Thymus (tissue), 11 donors: ENCODE measurements around the gene KRTAP10-11. TPM values are rescaled to one million over a fixed set of nuclear protein-coding genes. Genes with fewer than 3 reads are reported as not detected.

Source experiments
- DNase-seq, 9 donors: peaks; one replicate each; pipeline ENCODE4 v3.0.0-alpha.2; 2013; ENCODE audit warnings: low spot score in 9 of 9, low read depth in 6 of 9, missing footprints in 1 of 9
- H3K27ac ChIP-seq, 2 donors: one replicate each; pipeline ENCODE4 v1.5.1; 2013; ENCODE audit warnings: control low read depth in 1 of 2, low read depth in 1 of 2, low read length in 1 of 2, mild to moderate bottlenecking in 1 of 2, moderate library complexity in 1 of 2
- H3K27me3 ChIP-seq, 2 donors: one replicate each; pipeline ENCODE4 v1.5.1; 2013; ENCODE audit warnings: low read length in 1 of 2; ENCODE audit not compliant: control insufficient read depth in 2 of 2, insufficient read depth in 1 of 2
- H3K36me3 ChIP-seq, 2 donors: one replicate each; pipeline ENCODE4 v1.5.1; 2013; ENCODE audit warnings: low read length in 1 of 2, mild to moderate bottlenecking in 1 of 2, moderate library complexity in 1 of 2; ENCODE audit not compliant: control insufficient read depth in 2 of 2, insufficient read depth in 2 of 2
- H3K4me1 ChIP-seq, 2 donors: one replicate each; pipeline ENCODE4 v1.5.1; 2013; ENCODE audit warnings: low read length in 2 of 2; ENCODE audit not compliant: control insufficient read depth in 2 of 2, insufficient read depth in 2 of 2
- H3K4me3 ChIP-seq, 2 donors: one replicate each; pipeline ENCODE4 v1.5.1; 2013; ENCODE audit warnings: low read length in 2 of 2, control low read depth in 1 of 2, mild to moderate bottlenecking in 1 of 2
- H3K9me3 ChIP-seq, 2 donors: one replicate each; pipeline ENCODE4 v1.5.1; 2013; ENCODE audit warnings: low read length in 1 of 2, mild to moderate bottlenecking in 1 of 2; ENCODE audit not compliant: control insufficient read depth in 2 of 2, insufficient read depth in 1 of 2
- WGBS: extraction: QIAGEN DNeasy Blood & Tissue Kit; methylation state at CpG from one replicate; pipeline ENCODE4 v1.1.7; 2013; 5-methylcytosine and 5-hydroxymethylcytosine counted together
- polyA plus RNA-seq: library from polyadenylated mRNA; stranded (reverse); fragments of 200-250 nt; gene quantifications from one replicate; pipeline ENCODE4 v1.2.3, GENCODE V29; 2013
- total RNA-seq: library from RNA; stranded (reverse); fragments of 120-200 nt; gene quantifications from one replicate; pipeline ENCODE4 v1.2.4, GENCODE V29; 2013
- donor health status: healthy.

KRTAP10-11 gene
- total and polyA plus RNA-seq, 2 donors = not detected

- H3K36me3 ChIP-seq = no peaks in the 10 kb centered on the region
- WGBS = 49% methylated on average over 2 of the region's 2 CpGs
These were observed 1.3 kb upstream of the KRTAP10-11 start for GRCh38 chr21:44644878-44645277.

GRCh38 chr21:44647222-44647552 is 973 bp downstream of the KRTAP10-11 start:
- no peaks in the 10 kb centered on the region for H3K36me3 ChIP-seq
- H3K4me1 ChIP-seq = no peaks in the 10 kb centered on the region
- 75% methylated on average over 8 of the region's 8 CpGs for WGBS
- no peak for DNase-seq
- peaks cover 0 to 10% of the 10 kb centered on the region in 2 donors for H3K9me3 ChIP-seq
- no peak overlapping the region for H3K27ac ChIP-seq
- no peak overlapping the region for H3K4me3 ChIP-seq
- no peaks in the 10 kb centered on the region for H3K27me3 ChIP-seq

More at GRCh38 chr21:44644878-44645277, 1.3 kb upstream of the KRTAP10-11 start:
- H3K27me3 ChIP-seq = no peaks in the 10 kb centered on the region
- H3K27ac ChIP-seq = no peak overlapping the region
- no peak for DNase-seq
- peaks cover 0 to 20% of the 10 kb centered on the region in 2 donors for H3K9me3 ChIP-seq
- H3K4me1 ChIP-seq = no peaks in the 10 kb centered on the region
- no peak overlapping the region for H3K4me3 ChIP-seq

- Histone ChIP-seq H3K27me3 (no peaks in the 10 kb centered on the region), H3K9me3 (peaks cover 1 to 9% of the 10 kb centered on the region in 2 donors), H3K4me1 (no peaks in the 10 kb centered on the region), H3K4me3 (no peak overlapping the region), H3K36me3 (no peaks in the 10 kb centered on the region), H3K27ac (no peak overlapping the region)
- DNase-seq = no peak
- 84% methylated on average over 33 of the region's 33 CpGs for WGBS
These were observed 2.5 kb downstream of the KRTAP10-11 start for GRCh38 chr21:44648557-44649311.

GRCh38 chr21:44649521-44650100 is 3.4 kb downstream of the KRTAP10-11 start:
- no peak overlapping the region for H3K27ac ChIP-seq
- no peak overlapping the region for H3K4me3 ChIP-seq
- peaks cover 1 to 10% of the 10 kb centered on the region in 2 donors for H3K9me3 ChIP-seq
- WGBS = 94% methylated on average over 18 of the region's 18 CpGs
- DNase-seq = no peak
- H3K27me3 ChIP-seq = peaks cover 0 to 2% of the 10 kb centered on the region in 2 donors
- no peaks in the 10 kb centered on the region for H3K4me1 ChIP-seq
- H3K36me3 ChIP-seq = no peaks in the 10 kb centered on the region

- Histone ChIP-seq H3K27ac (no peak overlapping the region), H3K9me3 (peaks cover 1 to 9% of the 10 kb centered on the region in 2 donors), H3K4me3 (no peak overlapping the region), H3K4me1 (no peaks in the 10 kb centered on the region), H3K36me3 (no peaks in the 10 kb centered on the region), H3K27me3 (peaks cover 0 to 2% of the 10 kb centered on the region in 2 donors)
- WGBS = 92% methylated on average over 20 of the region's 20 CpGs
- DNase-seq = no peak
These were observed 4.2 kb downstream of the KRTAP10-11 start for GRCh38 chr21:44650265-44650972.

- Histone ChIP-seq H3K36me3 (no peaks in the 10 kb centered on the region), H3K27ac (no peak overlapping the region), H3K27me3 (peaks cover 0 to 2% of the 10 kb centered on the region in 2 donors), H3K4me1 (no peaks in the 10 kb centered on the region), H3K9me3 (peaks cover 1 to 13% of the 10 kb centered on the region in 2 donors), H3K4me3 (no peak overlapping the region)
- DNase-seq = no peak
- 96% methylated on average over 12 of the region's 12 CpGs for WGBS
These were observed 4.9 kb downstream of the KRTAP10-11 start for GRCh38 chr21:44650973-44651675.

- 81% methylated on average over 14 of the region's 14 CpGs for WGBS
- no peak for DNase-seq
These were observed 6.9 kb downstream of the KRTAP10-11 start for GRCh38 chr21:44653123-44653522.

GRCh38 chr21:44653656-44654575 is 7.7 kb downstream of the KRTAP10-11 start:
- WGBS = 87% methylated on average over 17 of the region's 17 CpGs
- H3K27me3 ChIP-seq = peaks cover 0 to 2% of the 10 kb centered on the region in 2 donors
- no peaks in the 10 kb centered on the region for H3K36me3 ChIP-seq

More at GRCh38 chr21:44653123-44653522, 6.9 kb downstream of the KRTAP10-11 start:
- Histone ChIP-seq H3K27me3 (peaks cover 0 to 2% of the 10 kb centered on the region in 2 donors), H3K36me3 (no peaks in the 10 kb centered on the region), H3K27ac (no peak overlapping the region), H3K4me3 (no peak overlapping the region), H3K4me1 (no peaks in the 10 kb centered on the region), H3K9me3 (peaks cover 1 to 19% of the 10 kb centered on the region in 2 donors)

More at GRCh38 chr21:44653656-44654575, 7.7 kb downstream of the KRTAP10-11 start:
- no peak for DNase-seq
- Histone ChIP-seq H3K9me3 (peaks cover 1 to 19% of the 10 kb centered on the region in 2 donors), H3K4me3 (no peak overlapping the region), H3K27ac (no peak overlapping the region), H3K4me1 (peaks cover 0 to 2% of the 10 kb centered on the region in 2 donors)
